IPS DF 6.9 (cell line): ENCODE results near the gene NINL.

ENCODE experiments used
- DNase-seq: peaks from one replicate; pipeline ENCODE4 v3.0.0-alpha.2; 2013; ENCODE audit warnings: low read depth, low spot score
- H3K27ac ChIP-seq: one replicate; pipeline ENCODE4 v1.5.1; 2013; ENCODE audit warnings: low read length, control low read depth
- H3K27me3 ChIP-seq: 2 replicates; pipeline ENCODE4 v1.6.1; 2013; ENCODE audit warnings: mild to moderate bottlenecking, low read length; ENCODE audit not compliant: control insufficient read depth, insufficient read depth
- H3K36me3 ChIP-seq: 2 replicates; pipeline ENCODE4 v1.6.1; 2013; ENCODE audit warnings: low read length; ENCODE audit not compliant: control insufficient read depth, insufficient read depth
- H3K4me1 ChIP-seq: 2 replicates; pipeline ENCODE4 v1.6.1; 2013; ENCODE audit warnings: low read length; ENCODE audit not compliant: control insufficient read depth, insufficient read depth
- H3K4me3 ChIP-seq: 2 replicates; pipeline ENCODE4 v1.5.1; 2013; ENCODE audit warnings: mild to moderate bottlenecking, low read length
- H3K9me3 ChIP-seq: 2 replicates; pipeline ENCODE4 v1.6.1; 2013; ENCODE audit warnings: low read length, inconsistent platforms; ENCODE audit not compliant: control insufficient read depth, insufficient read depth
- WGBS: extraction: QIAGEN DNeasy Blood & Tissue Kit; methylation state at CpG from one replicate; pipeline ENCODE4 v1.1.7; 2013; ENCODE audit warnings: mixed read lengths, missing lambda C conversion rate; ENCODE audit not compliant: insufficient read length, insufficient coverage; 5-methylcytosine and 5-hydroxymethylcytosine counted together

NINL gene

GRCh38 chr20:25514747-25515340 lies 70.5 kb downstream of the NINL start:
- no peak overlapping the region for H3K4me3 ChIP-seq
- peaks cover 26% of the 10 kb centered on the region for H3K36me3 ChIP-seq
- no CpG with 5 or more reads among the region's 2 CpGs for WGBS
- no peak overlapping the region for H3K27ac ChIP-seq
- no peak for DNase-seq
- H3K4me1 ChIP-seq: peaks cover 1% of the 10 kb centered on the region; the same call in 1 of the 2 replicates
- H3K9me3 ChIP-seq: peaks cover 8% of the 10 kb centered on the region; the same call in 1 of the 2 replicates
- no peaks in the 10 kb centered on the region for H3K27me3 ChIP-seq

GRCh38 chr20:25514195-25514594 lies 71.1 kb downstream of the NINL start:
- Histone ChIP-seq H3K4me1 (peaks cover 1% of the 10 kb centered on the region; the same call in 1 of the 2 replicates), H3K27ac (no peak overlapping the region), H3K9me3 (peaks cover 8% of the 10 kb centered on the region; the same call in 1 of the 2 replicates), H3K4me3 (no peak overlapping the region), H3K27me3 (no peaks in the 10 kb centered on the region), H3K36me3 (peaks cover 26% of the 10 kb centered on the region)
- no peak for DNase-seq
- WGBS: no CpG with 5 or more reads among the region's 2 CpGs

GRCh38 chr20:25512709-25513108 lies 72.6 kb downstream of the NINL start:
- no peaks in the 10 kb centered on the region for H3K4me1 ChIP-seq
- DNase-seq: no peak
- H3K27ac ChIP-seq: no peak overlapping the region
- H3K4me3 ChIP-seq: no peak overlapping the region
- no peaks in the 10 kb centered on the region for H3K27me3 ChIP-seq
- WGBS: no CpG with 5 or more reads among the region's 12 CpGs
- H3K36me3 ChIP-seq: peaks cover 25% of the 10 kb centered on the region
- peaks cover 8% of the 10 kb centered on the region; the same call in 1 of the 2 replicates for H3K9me3 ChIP-seq

- no CpG with 5 or more reads among the region's 10 CpGs for WGBS
- Histone ChIP-seq H3K4me3 (no peak overlapping the region), H3K4me1 (no peaks in the 10 kb centered on the region), H3K9me3 (peaks cover 6% of the 10 kb centered on the region; the same call in 1 of the 2 replicates), H3K27me3 (no peaks in the 10 kb centered on the region), H3K27ac (no peak overlapping the region), H3K36me3 (peaks cover 21% of the 10 kb centered on the region)
- no peak for DNase-seq
Measured at GRCh38 chr20:25511183-25511582, 74.1 kb downstream of the NINL start.

GRCh38 chr20:25510721-25511120 lies 74.6 kb downstream of the NINL start:
- no CpG with 5 or more reads among the region's 7 CpGs for WGBS
- no peaks in the 10 kb centered on the region for H3K4me1 ChIP-seq
- H3K36me3 ChIP-seq: peaks cover 18% of the 10 kb centered on the region
- no peak overlapping the region for H3K27ac ChIP-seq
- DNase-seq: no peak
- peaks cover 6% of the 10 kb centered on the region; the same call in 1 of the 2 replicates for H3K9me3 ChIP-seq
- H3K4me3 ChIP-seq: no peak overlapping the region
- H3K27me3 ChIP-seq: no peaks in the 10 kb centered on the region

- no CpG with 5 or more reads among the region's 8 CpGs for WGBS
- no peak for DNase-seq
- peaks cover 18% of the 10 kb centered on the region for H3K36me3 ChIP-seq
Measured at GRCh38 chr20:25510202-25510601, 75.1 kb downstream of the NINL start.

GRCh38 chr20:25509084-25509483 lies 76.2 kb downstream of the NINL start:
- WGBS: no CpG with 5 or more reads among the region's 5 CpGs
- DNase-seq: no peak
- Histone ChIP-seq H3K4me3 (no peak overlapping the region), H3K9me3 (no peaks in the 10 kb centered on the region), H3K27me3 (no peaks in the 10 kb centered on the region), H3K36me3 (peaks cover 17% of the 10 kb centered on the region), H3K4me1 (no peaks in the 10 kb centered on the region; the same call in 1 of the 2 replicates), H3K27ac (no peak overlapping the region)

More at GRCh38 chr20:25510202-25510601, 75.1 kb downstream of the NINL start:
- Histone ChIP-seq H3K4me3 (no peak overlapping the region), H3K27me3 (no peaks in the 10 kb centered on the region), H3K9me3 (peaks cover 4% of the 10 kb centered on the region; the same call in 1 of the 2 replicates), H3K4me1 (no peaks in the 10 kb centered on the region), H3K27ac (no peak overlapping the region)

GRCh38 chr20:25508083-25508770 lies 77.1 kb downstream of the NINL start:
- H3K4me1 ChIP-seq: no peaks in the 10 kb centered on the region; the same call in 1 of the 2 replicates
- H3K27me3 ChIP-seq: no peaks in the 10 kb centered on the region
- no peaks in the 10 kb centered on the region for H3K9me3 ChIP-seq
- no peak for DNase-seq
- H3K27ac ChIP-seq: no peak overlapping the region
- peaks cover 21% of the 10 kb centered on the region for H3K36me3 ChIP-seq
- H3K4me3 ChIP-seq: no peak overlapping the region
- no CpG with 5 or more reads among the region's 10 CpGs for WGBS

- no peaks in the 10 kb centered on the region for H3K27me3 ChIP-seq
- no peaks in the 10 kb centered on the region; the same call in 1 of the 2 replicates for H3K4me1 ChIP-seq
- DNase-seq: no peak
- H3K9me3 ChIP-seq: no peaks in the 10 kb centered on the region
- H3K36me3 ChIP-seq: peaks cover 21% of the 10 kb centered on the region
- H3K4me3 ChIP-seq: no peak overlapping the region
- WGBS: no CpG with 5 or more reads among the region's 8 CpGs
- no peak overlapping the region for H3K27ac ChIP-seq
Measured at GRCh38 chr20:25507385-25508082, 77.8 kb downstream of the NINL start.

- H3K4me3 ChIP-seq: no peak overlapping the region
- H3K27me3 ChIP-seq: no peaks in the 10 kb centered on the region
- WGBS: no CpG with 5 or more reads among the region's 15 CpGs
- H3K36me3 ChIP-seq: peaks cover 11% of the 10 kb centered on the region
- no peaks in the 10 kb centered on the region; the same call in 1 of the 2 replicates for H3K4me1 ChIP-seq
- DNase-seq: no peak
- H3K27ac ChIP-seq: no peak overlapping the region
- no peaks in the 10 kb centered on the region for H3K9me3 ChIP-seq
Measured at GRCh38 chr20:25504366-25505135, 80.8 kb downstream of the NINL start.
